GM08714 (cell line): ENCODE results near the gene RPUSD3.
"Not testable (repeated sequence)": the region's sequence is repeated elsewhere in the genome, so short reads cannot be mapped to it uniquely, and the experiment has no call there.

Source experiments
- H3K4me3 ChIP-seq: fragments of 200-500 bp; sonication (Bioruptor generic); 2 replicates; pipeline ENCODE4 v1.5.1; 2014; ENCODE audit warnings: mild to moderate bottlenecking, low read length, inconsistent platforms
- ZNF274 ChIP-seq: IDR thresholded peaks from 2 replicates; pipeline ENCODE4 v1.6.1; 2012; ENCODE audit warnings: mild to moderate bottlenecking, low read depth, low read length

Gene RPUSD3

GRCh38 chr3:9875448-9875847, 31.6 kb upstream of the RPUSD3 start:
- no peak overlapping the region for H3K4me3 ChIP-seq
- no peak for TF ChIP-seq ZNF274

GRCh38 chr3:9872067-9872466, 28.3 kb upstream of the RPUSD3 start:
- not testable (repeated sequence) for H3K4me3 ChIP-seq

GRCh38 chr3:9870978-9871377, 27.2 kb upstream of the RPUSD3 start:
- H3K4me3 ChIP-seq: no peak overlapping the region
- TF ChIP-seq ZNF274: no peak

GRCh38 chr3:9869955-9870354, 26.1 kb upstream of the RPUSD3 start:
- no peak for TF ChIP-seq ZNF274
- H3K4me3 ChIP-seq: no peak overlapping the region

GRCh38 chr3:9867106-9867505, 23.3 kb upstream of the RPUSD3 start:
- no peak overlapping the region for H3K4me3 ChIP-seq
- no peak for TF ChIP-seq ZNF274

- H3K4me3 ChIP-seq: no peak overlapping the region
- no peak for TF ChIP-seq ZNF274
Measured at GRCh38 chr3:9866639-9867038, 22.8 kb upstream of the RPUSD3 start.

- H3K4me3 ChIP-seq: not testable (repeated sequence)
Measured at GRCh38 chr3:9865125-9865637, 21.4 kb upstream of the RPUSD3 start.

GRCh38 chr3:9864200-9864927, 20.6 kb upstream of the RPUSD3 start:
- TF ChIP-seq ZNF274: no peak
- H3K4me3 ChIP-seq: no peak overlapping the region

- TF ChIP-seq ZNF274: no peak
- no peak overlapping the region for H3K4me3 ChIP-seq
Measured at GRCh38 chr3:9863058-9863772, 19.4 kb upstream of the RPUSD3 start.

- H3K4me3 ChIP-seq: no peak overlapping the region
- TF ChIP-seq ZNF274: no peak
Measured at GRCh38 chr3:9862391-9863057, 18.7 kb upstream of the RPUSD3 start.

- no peak for TF ChIP-seq ZNF274
- no peak overlapping the region for H3K4me3 ChIP-seq
Measured at GRCh38 chr3:9861626-9862130, 17.9 kb upstream of the RPUSD3 start.

- TF ChIP-seq ZNF274: no peak
- H3K4me3 ChIP-seq: no peak overlapping the region
Measured at GRCh38 chr3:9861201-9861600, 17.4 kb upstream of the RPUSD3 start.

GRCh38 chr3:9859530-9860025, 15.8 kb upstream of the RPUSD3 start:
- no peak for TF ChIP-seq ZNF274
- no peak overlapping the region for H3K4me3 ChIP-seq

- H3K4me3 ChIP-seq: no peak overlapping the region
- no peak for TF ChIP-seq ZNF274
Measured at GRCh38 chr3:9855594-9855993, 11.8 kb upstream of the RPUSD3 start.

- H3K4me3 ChIP-seq: not testable (repeated sequence)
Measured at GRCh38 chr3:9854291-9854940, 10.6 kb upstream of the RPUSD3 start.
